ENCODE data around the gene MYO15B.

The MYO15B gene

GRCh38 chr17:75670868-75671267 lies 83.3 kb downstream of the MYO15B start:
- DNase-seq = no peak

GRCh38 chr17:75672011-75672410 lies 84.4 kb downstream of the MYO15B start:
- no peak for DNase-seq

- no peak for DNase-seq
Measured at GRCh38 chr17:75673487-75673886, 85.9 kb downstream of the MYO15B start.
